Measurements from ENCODE around the gene KAZN. TPM values are rescaled to one million over a fixed set of nuclear protein-coding genes. Genes with fewer than 3 reads are reported as not detected.

KAZN gene
- polyA plus RNA-seq, 1 of the 3 experiments (the other 2 are of a cell fraction): 6.8 TPM

DNA sequence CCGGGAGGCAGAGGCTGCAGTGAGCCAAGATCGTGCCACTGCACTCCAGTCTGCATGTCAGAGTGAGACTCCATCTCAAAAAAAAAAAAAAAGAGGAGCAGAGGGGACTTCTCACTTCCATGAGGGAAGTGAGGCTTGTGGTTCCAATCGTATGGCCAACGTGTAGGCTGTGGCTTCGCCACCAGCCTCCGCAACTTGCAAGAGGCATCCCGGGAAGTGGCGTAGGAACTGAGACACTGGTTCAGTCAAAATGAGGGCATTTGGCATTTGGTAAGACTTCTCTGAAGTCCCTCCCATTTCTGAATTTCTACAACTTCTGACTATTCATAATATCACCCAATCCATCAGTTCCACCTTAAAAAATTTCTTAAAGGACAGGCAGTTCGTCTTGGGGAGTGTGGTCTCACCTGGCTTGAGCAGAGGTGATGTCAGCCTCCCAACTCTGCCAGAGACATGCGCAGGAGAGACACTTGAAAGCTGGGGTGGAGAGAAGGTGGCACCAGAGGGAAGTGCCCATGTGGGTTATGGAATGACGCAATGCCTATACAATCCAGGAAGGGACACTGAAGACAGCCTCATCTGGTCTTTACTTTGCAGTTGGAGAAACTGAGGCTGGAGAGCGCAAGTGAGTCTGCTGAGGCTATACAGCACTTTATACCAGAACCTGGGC is 17.2 kb downstream of the KAZN start:
- no peaks in the 10 kb centered on the region for H3K79me2 ChIP-seq (ENCODE audit: insufficient read depth)
- POLR2A ChIA-PET: no interaction called here
- H3K4me3 ChIP-seq (ENCODE audit: low read depth in 2 of 2, low read length in 1 of 2): no peak overlapping the region
- no peak overlapping the region for H2AFZ ChIP-seq (ENCODE audit: low read depth)
- no peak for TF ChIP-seq NFIC (IDR thresholded peaks at IDR 0.05; ENCODE audit: borderline replicate concordance)
- no peak for TF ChIP-seq CHD2 (IDR thresholded peaks at IDR 0.05; ENCODE audit: low read length, partially characterized antibody)
- no peak for TF ChIP-seq MEF2A (IDR thresholded peaks at IDR 0.05; ENCODE audit: borderline replicate concordance, low read depth)
- no peak for TF ChIP-seq MAX (IDR thresholded peaks at IDR 0.05; ENCODE audit: low read depth)
- no peak for TF ChIP-seq SIN3A (IDR thresholded peaks at IDR 0.05; ENCODE audit: borderline replicate concordance, low read depth, low read length)
- no peak for TF ChIP-seq JUND (IDR thresholded peaks at IDR 0.05)
- no peak for TF ChIP-seq ELF1 (IDR thresholded peaks at IDR 0.05)
- no peak for TF ChIP-seq EP300 (IDR thresholded peaks at IDR 0.05; ENCODE audit: borderline replicate concordance in 1 of 2, low read depth in 1 of 2, low read length in 1 of 2)
- no peak for TF ChIP-seq FOXJ3 (CRISPR knock-in tag; IDR thresholded peaks at IDR 0.05)
- TF ChIP-seq GABPA (IDR thresholded peaks at IDR 0.05; ENCODE audit: low read depth): no peak
- no peak for TF ChIP-seq TAF1 (IDR thresholded peaks at IDR 0.05; ENCODE audit: borderline replicate concordance, low read depth, low read length)
- TF ChIP-seq FOXM1 (IDR thresholded peaks at IDR 0.05; ENCODE audit: low read depth): no peak
- TF ChIP-seq IRF3 (IDR thresholded peaks at IDR 0.05; ENCODE audit: low read depth, low read length): no peak
- H3K4me2 ChIP-seq: no peak overlapping the region
- H4K20me1 ChIP-seq (ENCODE audit: insufficient read depth): no peaks in the 10 kb centered on the region
- H3F3A ChIP-seq (replicated peaks; ENCODE audit: insufficient read depth): no peaks in the 10 kb centered on the region
- H3K27ac ChIP-seq (ENCODE audit: low read depth in 2 of 2, low read length in 1 of 2): no peak overlapping the region
- no peak for DNase-seq
- WGBS (ENCODE audit: low lambda C conversion rate): 46% methylated on average over 12 of the region's 12 CpGs
- no peaks in the 10 kb centered on the region; the same call in 1 of the 2 replicates for H3K9me3 ChIP-seq
- no peak overlapping the region for H3K9ac ChIP-seq
- peaks cover 0 to 21% of the 10 kb centered on the region in 2 experiments; a peak in 2 of 4 replicates for H3K4me1 ChIP-seq (ENCODE audit: control insufficient read depth in 1 of 2, insufficient read depth in 2 of 2, low read depth in 1 of 2, low read length in 1 of 2)
- H3K9me2 ChIP-seq: no peaks in the 10 kb centered on the region
- no peaks in the 10 kb centered on the region for H3K36me3 ChIP-seq (replicated peaks in 1 of 2; ENCODE audit: control insufficient read depth in 1 of 2, insufficient read depth in 2 of 2, low read length in 1 of 2)
- CTCF ChIA-PET: no interaction called here
- no peaks in the 10 kb centered on the region for H3K27me3 ChIP-seq (ENCODE audit: insufficient read depth)

- Histone ChIP-seq H3K9ac (no peak overlapping the region), H3F3A (replicated peaks; ENCODE audit: insufficient read depth) (no peaks in the 10 kb centered on the region), H3K4me3 (ENCODE audit: low read depth in 2 of 2, low read length in 1 of 2) (no peak overlapping the region), H3K79me2 (ENCODE audit: insufficient read depth) (no peaks in the 10 kb centered on the region), H3K36me3 (replicated peaks in 1 of 2; ENCODE audit: control insufficient read depth in 1 of 2, insufficient read depth in 2 of 2, low read length in 1 of 2) (no peaks in the 10 kb centered on the region), H2AFZ (ENCODE audit: low read depth) (no peak overlapping the region), H3K27me3 (ENCODE audit: insufficient read depth) (no peaks in the 10 kb centered on the region), H3K27ac (ENCODE audit: low read depth in 2 of 2, low read length in 1 of 2) (no peak overlapping the region), H4K20me1 (ENCODE audit: insufficient read depth) (no peaks in the 10 kb centered on the region), H3K4me2 (no peak overlapping the region), H3K4me1 (ENCODE audit: control insufficient read depth in 1 of 2, insufficient read depth in 2 of 2, low read depth in 1 of 2, low read length in 1 of 2) (peaks cover 0 to 25% of the 10 kb centered on the region in 2 experiments; a peak in 2 of 4 replicates), H3K9me3 (no peaks in the 10 kb centered on the region; the same call in 1 of the 2 replicates), H3K9me2 (no peaks in the 10 kb centered on the region)
- POLR2A ChIA-PET: no interaction called here
- no peak for TF ChIP-seq GATA2 (CRISPR knock-in tag; IDR thresholded peaks at IDR 0.05)
- no peak for TF ChIP-seq NFIC (IDR thresholded peaks at IDR 0.05; ENCODE audit: borderline replicate concordance)
- no peak for TF ChIP-seq TCF12 (IDR thresholded peaks at IDR 0.05)
- no peak for TF ChIP-seq RXRA (IDR thresholded peaks at IDR 0.05; ENCODE audit: borderline replicate concordance, low read depth)
- no peak for TF ChIP-seq FOXJ3 (CRISPR knock-in tag; IDR thresholded peaks at IDR 0.05)
- TF ChIP-seq SMC3 (IDR thresholded peaks at IDR 0.05; ENCODE audit: low read depth, low read length): no peak
- no peak for TF ChIP-seq FOXM1 (IDR thresholded peaks at IDR 0.05; ENCODE audit: low read depth)
- TF ChIP-seq USF2 (IDR thresholded peaks at IDR 0.05; ENCODE audit: borderline replicate concordance, low read depth, low read length): no peak
- no peak for TF ChIP-seq RFX5 (IDR thresholded peaks at IDR 0.05; ENCODE audit: low read length)
- no peak for TF ChIP-seq TEAD4 (IDR thresholded peaks at IDR 0.05; ENCODE audit: borderline replicate concordance, insufficient read depth)
- 31% methylated on average over 11 of the region's 11 CpGs for WGBS (ENCODE audit: low lambda C conversion rate)
- DNase-seq: no peak
- CTCF ChIA-PET: interaction anchor here (1.0 to 1.1 kb wide), 2 partner anchors 10 to 115 kb away, joined by 3 to 4 read pairs; no protein-coding TSS in a partner anchor
Observed at GRCh38 chr1:14616632-14617396, 18.3 kb downstream of the KAZN start.
